Measurements from ENCODE around the gene PCDH10. TPM values are rescaled to one million over a fixed set of nuclear protein-coding genes. Genes with fewer than 3 reads are reported as not detected.

The PCDH10 gene
- polyA plus RNA-seq, 1 donor, result 1.9 TPM

DNA sequence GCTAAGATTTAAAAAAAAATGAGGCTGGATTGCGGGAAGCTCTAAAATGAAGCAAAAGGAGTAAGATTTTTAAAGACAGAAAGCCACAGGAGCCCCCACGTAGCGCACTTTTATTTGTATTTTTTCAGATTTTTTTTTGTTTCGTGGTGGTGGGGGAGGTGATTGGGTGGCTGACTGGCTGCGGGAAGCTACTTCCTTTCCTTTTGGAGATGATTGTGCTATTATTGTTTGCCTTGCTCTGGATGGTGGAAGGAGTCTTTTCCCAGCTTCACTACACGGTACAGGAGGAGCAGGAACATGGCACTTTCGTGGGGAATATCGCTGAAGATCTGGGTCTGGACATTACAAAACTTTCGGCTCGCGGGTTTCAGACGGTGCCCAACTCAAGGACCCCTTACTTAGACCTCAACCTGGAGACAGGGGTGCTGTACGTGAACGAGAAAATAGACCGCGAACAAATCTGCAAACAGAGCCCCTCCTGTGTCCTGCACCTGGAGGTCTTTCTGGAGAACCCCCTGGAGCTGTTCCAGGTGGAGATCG, 908 bp downstream of the PCDH10 start:
- H3K9me3 ChIP-seq (ENCODE audit: control insufficient read depth, low read depth, low read length), result peaks cover 4% of the 10 kb centered on the region
- H3K36me3 ChIP-seq (ENCODE audit: control insufficient read depth, insufficient read depth, low read length), result no peaks in the 10 kb centered on the region
- WGBS (ENCODE audit: insufficient coverage, low lambda C conversion rate), result no CpG with 5 or more reads among the region's 17 CpGs
- H3K4me3 ChIP-seq (ENCODE audit: low read length), result peak overlapping the region; percentile 49
- H3K4me1 ChIP-seq (ENCODE audit: control insufficient read depth, insufficient read depth, low read length), result peaks cover 30% of the 10 kb centered on the region
- no peak overlapping the region for H3K27ac ChIP-seq (ENCODE audit: low read length)
- peaks cover 92% of the 10 kb centered on the region for H3K27me3 ChIP-seq (ENCODE audit: control insufficient read depth, insufficient read depth, low read length)
- DNase-seq, result peak in 1 of 2 donors; percentile 1

- Histone ChIP-seq H3K36me3 (ENCODE audit: control insufficient read depth, insufficient read depth, low read length) (no peaks in the 10 kb centered on the region), H3K27me3 (ENCODE audit: control insufficient read depth, insufficient read depth, low read length) (peaks cover 85% of the 10 kb centered on the region), H3K27ac (ENCODE audit: low read length) (no peak overlapping the region), H3K4me3 (ENCODE audit: low read length) (peak overlapping the region; percentile 37), H3K4me1 (ENCODE audit: control insufficient read depth, insufficient read depth, low read length) (peaks cover 30% of the 10 kb centered on the region), H3K9me3 (ENCODE audit: control insufficient read depth, low read depth, low read length) (peaks cover 4% of the 10 kb centered on the region)
- peak in 1 of 2 donors; percentile 18 for DNase-seq
- no CpG with 5 or more reads among the region's 63 CpGs for WGBS (ENCODE audit: insufficient coverage, low lambda C conversion rate)
Observed at GRCh38 chr4:133150486-133151340, 1.6 kb downstream of the PCDH10 start.

GRCh38 chr4:133151341-133151690, 2.2 kb downstream of the PCDH10 start:
- Histone ChIP-seq H3K36me3 (ENCODE audit: control insufficient read depth, insufficient read depth, low read length) (no peaks in the 10 kb centered on the region), H3K4me3 (ENCODE audit: low read length) (peak overlapping the region; percentile 37), H3K27ac (ENCODE audit: low read length) (no peak overlapping the region), H3K27me3 (ENCODE audit: control insufficient read depth, insufficient read depth, low read length) (peaks cover 82% of the 10 kb centered on the region), H3K4me1 (ENCODE audit: control insufficient read depth, insufficient read depth, low read length) (peaks cover 30% of the 10 kb centered on the region), H3K9me3 (ENCODE audit: control insufficient read depth, low read depth, low read length) (peaks cover 4% of the 10 kb centered on the region)
- peak in 1 of 2 donors; percentile 17 for DNase-seq
- WGBS (ENCODE audit: insufficient coverage, low lambda C conversion rate), result no CpG with 5 or more reads among the region's 31 CpGs

DNA sequence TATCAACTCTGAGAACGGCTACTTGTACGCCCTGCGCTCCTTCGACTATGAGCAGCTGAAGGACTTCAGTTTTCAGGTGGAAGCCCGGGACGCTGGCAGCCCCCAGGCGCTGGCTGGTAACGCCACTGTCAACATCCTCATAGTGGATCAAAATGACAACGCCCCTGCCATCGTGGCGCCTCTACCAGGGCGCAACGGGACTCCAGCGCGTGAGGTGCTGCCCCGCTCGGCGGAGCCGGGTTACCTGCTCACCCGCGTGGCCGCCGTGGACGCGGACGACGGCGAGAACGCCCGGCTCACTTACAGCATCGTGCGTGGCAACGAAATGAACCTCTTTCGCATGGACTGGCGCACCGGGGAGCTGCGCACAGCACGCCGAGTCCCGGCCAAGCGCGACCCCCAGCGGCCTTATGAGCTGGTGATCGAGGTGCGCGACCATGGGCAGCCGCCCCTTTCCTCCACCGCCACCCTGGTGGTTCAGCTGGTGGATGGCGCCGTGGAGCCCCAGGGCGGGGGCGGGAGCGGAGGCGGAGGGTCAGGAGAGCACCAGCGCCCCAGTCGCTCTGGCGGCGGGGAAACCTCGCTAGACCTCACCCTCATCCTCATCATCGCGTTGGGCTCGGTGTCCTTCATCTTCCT, 2.7 kb downstream of the PCDH10 start:
- WGBS (ENCODE audit: insufficient coverage, low lambda C conversion rate), result no CpG with 5 or more reads among the region's 62 CpGs
- no peak overlapping the region for H3K27ac ChIP-seq (ENCODE audit: low read length)

GRCh38 chr4:133152330-133152821, 3.3 kb downstream of the PCDH10 start:
- Histone ChIP-seq H3K36me3 (ENCODE audit: control insufficient read depth, insufficient read depth, low read length) (no peaks in the 10 kb centered on the region), H3K27ac (ENCODE audit: low read length) (no peak overlapping the region), H3K4me3 (ENCODE audit: low read length) (peak overlapping the region; percentile 37), H3K9me3 (ENCODE audit: control insufficient read depth, low read depth, low read length) (peaks cover 4% of the 10 kb centered on the region), H3K4me1 (ENCODE audit: control insufficient read depth, insufficient read depth, low read length) (peaks cover 30% of the 10 kb centered on the region), H3K27me3 (ENCODE audit: control insufficient read depth, insufficient read depth, low read length) (peaks cover 73% of the 10 kb centered on the region)
- peak in 1 of 2 donors; percentile 5 for DNase-seq
- no CpG with 5 or more reads among the region's 26 CpGs for WGBS (ENCODE audit: insufficient coverage, low lambda C conversion rate)

More for the DNA sequence above, 2.7 kb downstream of the PCDH10 start:
- DNase-seq, result peak in 1 of 2 donors; percentile 28
- peaks cover 4% of the 10 kb centered on the region for H3K9me3 ChIP-seq (ENCODE audit: control insufficient read depth, low read depth, low read length)
- H3K36me3 ChIP-seq (ENCODE audit: control insufficient read depth, insufficient read depth, low read length), result no peaks in the 10 kb centered on the region
- H3K4me3 ChIP-seq (ENCODE audit: low read length), result peak overlapping the region; percentile 37
- H3K4me1 ChIP-seq (ENCODE audit: control insufficient read depth, insufficient read depth, low read length), result peaks cover 30% of the 10 kb centered on the region
- peaks cover 79% of the 10 kb centered on the region for H3K27me3 ChIP-seq (ENCODE audit: control insufficient read depth, insufficient read depth, low read length)

- DNase-seq, result peak in 1 of 2 donors; percentile 7
- WGBS (ENCODE audit: insufficient coverage, low lambda C conversion rate), result 0% methylated on average over 4 of the region's 20 CpGs
- Histone ChIP-seq H3K4me3 (ENCODE audit: low read length) (peak overlapping the region; percentile 37), H3K4me1 (ENCODE audit: control insufficient read depth, insufficient read depth, low read length) (peaks cover 30% of the 10 kb centered on the region), H3K27ac (ENCODE audit: low read length) (no peak overlapping the region), H3K36me3 (ENCODE audit: control insufficient read depth, insufficient read depth, low read length) (no peaks in the 10 kb centered on the region), H3K9me3 (ENCODE audit: control insufficient read depth, low read depth, low read length) (peaks cover 4% of the 10 kb centered on the region), H3K27me3 (ENCODE audit: control insufficient read depth, insufficient read depth, low read length) (peaks cover 70% of the 10 kb centered on the region)
Observed at GRCh38 chr4:133152831-133153481, 3.9 kb downstream of the PCDH10 start.

DNA sequence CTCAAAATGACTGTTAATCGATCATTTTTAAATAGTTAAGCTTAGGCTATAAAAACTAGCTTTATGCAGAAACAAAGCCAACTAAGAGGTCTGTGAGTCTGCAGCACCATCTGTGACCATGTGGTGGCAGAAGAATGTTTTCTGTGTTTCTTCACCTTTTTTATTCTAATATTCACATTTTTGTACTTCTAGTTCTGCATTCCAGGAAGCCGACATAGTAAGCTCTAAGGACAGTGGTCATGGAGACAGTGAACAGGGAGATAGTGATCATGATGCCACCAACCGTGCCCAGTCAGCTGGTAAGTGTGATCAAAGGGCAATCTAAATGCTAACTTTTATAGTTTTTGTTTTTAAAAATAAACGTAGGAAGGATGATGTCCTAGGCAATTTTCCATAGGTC, 5.6 kb downstream of the PCDH10 start:
- H3K9me3 ChIP-seq (ENCODE audit: control insufficient read depth, low read depth, low read length), result peaks cover 4% of the 10 kb centered on the region
- H3K27me3 ChIP-seq (ENCODE audit: control insufficient read depth, insufficient read depth, low read length), result peaks cover 52% of the 10 kb centered on the region
- WGBS (ENCODE audit: insufficient coverage, low lambda C conversion rate), result 89% methylated on average over 1 of the region's 4 CpGs

DNA sequence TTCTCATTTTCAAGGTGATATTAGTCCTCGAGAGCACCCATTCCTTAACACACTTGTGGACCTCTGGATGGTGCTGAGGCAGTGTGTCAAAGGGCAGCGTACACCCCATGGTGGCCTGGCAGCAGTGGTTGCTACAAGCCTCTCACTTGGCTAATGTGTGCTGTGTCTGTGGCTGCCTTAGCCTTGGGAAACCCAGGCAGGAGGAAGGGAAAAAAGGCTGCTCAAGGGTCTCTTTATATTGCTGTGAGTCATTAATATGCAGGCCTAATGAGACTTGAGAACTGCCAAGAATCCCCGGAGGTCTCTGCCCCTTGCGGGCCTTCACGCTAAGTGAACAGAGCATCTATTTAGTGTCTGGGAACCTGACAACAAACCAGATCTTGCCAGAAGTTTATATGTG, 7.0 kb downstream of the PCDH10 start:
- no peak for DNase-seq
- no peak overlapping the region for H3K4me3 ChIP-seq (ENCODE audit: low read length)
- WGBS (ENCODE audit: insufficient coverage, low lambda C conversion rate), result no CpG with 5 or more reads among the region's 5 CpGs

More for the DNA sequence above, 5.6 kb downstream of the PCDH10 start:
- Histone ChIP-seq H3K36me3 (ENCODE audit: control insufficient read depth, insufficient read depth, low read length) (no peaks in the 10 kb centered on the region), H3K4me1 (ENCODE audit: control insufficient read depth, insufficient read depth, low read length) (peaks cover 17% of the 10 kb centered on the region), H3K4me3 (ENCODE audit: low read length) (no peak overlapping the region), H3K27ac (ENCODE audit: low read length) (no peak overlapping the region)
- DNase-seq, result no peak

GRCh38 chr4:133156556-133156955, 7.5 kb downstream of the PCDH10 start:
- Histone ChIP-seq H3K4me1 (ENCODE audit: control insufficient read depth, insufficient read depth, low read length) (peaks cover 2% of the 10 kb centered on the region), H3K36me3 (ENCODE audit: control insufficient read depth, insufficient read depth, low read length) (no peaks in the 10 kb centered on the region), H3K27ac (ENCODE audit: low read length) (no peak overlapping the region), H3K27me3 (ENCODE audit: control insufficient read depth, insufficient read depth, low read length) (peaks cover 34% of the 10 kb centered on the region), H3K4me3 (ENCODE audit: low read length) (no peak overlapping the region), H3K9me3 (ENCODE audit: control insufficient read depth, low read depth, low read length) (no peaks in the 10 kb centered on the region)
- 94% methylated on average over 2 of the region's 2 CpGs for whole genome bisulfite sequencing (ENCODE audit: insufficient coverage, low lambda C conversion rate)
- no peak for DNase-seq

More for the DNA sequence above, 7.0 kb downstream of the PCDH10 start:
- Histone ChIP-seq H3K4me1 (ENCODE audit: control insufficient read depth, insufficient read depth, low read length) (peaks cover 5% of the 10 kb centered on the region), H3K27ac (ENCODE audit: low read length) (no peak overlapping the region), H3K27me3 (ENCODE audit: control insufficient read depth, insufficient read depth, low read length) (peaks cover 38% of the 10 kb centered on the region), H3K9me3 (ENCODE audit: control insufficient read depth, low read depth, low read length) (no peaks in the 10 kb centered on the region), H3K36me3 (ENCODE audit: control insufficient read depth, insufficient read depth, low read length) (no peaks in the 10 kb centered on the region)
